Breast epithelium (tissue), 3 donors: ENCODE measurements around the gene ST14.
"Not testable (repeated sequence)": the region's sequence is repeated elsewhere in the genome, so short reads cannot be mapped to it uniquely, and the experiment has no call there.

Experiments
- CTCF ChIP-seq, 3 donors: fragments of 450-650 bp; IDR thresholded peaks; one replicate each; pipeline ENCODE4 v1.5.1; 2016 to 2017; ENCODE audit warnings: antibody characterized with exemption in 3 of 3, mild to moderate bottlenecking in 3 of 3, moderate library complexity in 3 of 3
- POLR2A ChIP-seq: fragments of 450-650 bp; IDR thresholded peaks from one replicate; pipeline ENCODE4 v1.6.1; 2016; ENCODE audit warnings: antibody characterized with exemption, mild to moderate bottlenecking, moderate library complexity

GRCh38 chr11:130251763-130252162, 92.2 kb downstream of the ST14 start:
- TF ChIP-seq CTCF (IDR thresholded peaks at IDR 0.05); POLR2A: not testable (repeated sequence)
